Measurements from ENCODE around the gene DEPP1. TPM values are rescaled to one million over a fixed set of nuclear protein-coding genes. Genes with fewer than 3 reads are reported as not detected.

Gene DEPP1
- total and polyA plus RNA-seq, 10 of the 15 experiments (the other 5 are each of a cell fraction or from before 2014, with no cell fraction given) = 1.7 to 12.1 (median 7.3) TPM

GRCh38 chr10:44931621-44932516 lies 46.7 kb downstream of the DEPP1 start (continued):
- TF ChIP-seq MTA2 (IDR thresholded peaks at IDR 0.05; ENCODE audit: low read depth) (no peak), EP300 (IDR thresholded peaks at IDR 0.05; ENCODE audit: borderline replicate concordance in 1 of 2, control insufficient read depth in 1 of 2, low read depth in 2 of 2, low read length in 2 of 2) (no peak), BHLHE40 (IDR thresholded peaks at IDR 0.05; ENCODE audit: borderline replicate concordance in 1 of 2, low read depth in 2 of 2, low read length in 1 of 2) (no peak), RCOR1 (conservative IDR thresholded peaks at IDR 0.05; ENCODE audit: low read depth, low read length) (no peak)

- SMC1A ChIA-PET (ENCODE audit: uncharacterized antibody, unreplicated experiment) = interaction anchor here (2.1 to 4.1 kb wide), 3 partner anchors 43 to 64 kb away, joined by 10 to 40 read pairs (median 36); partner anchors contain the start of gene DEPP1
Observed at GRCh38 chr10:44930904-44931620, 47.5 kb downstream of the DEPP1 start.

More at GRCh38 chr10:44930904-44931620, 47.5 kb downstream of the DEPP1 start:
- H3K79me2 ChIP-seq (ENCODE audit: control insufficient read depth, insufficient read depth, low read length) = no peaks in the 10 kb centered on the region
- BruUV-seq (replicated peaks) = no TSS peak
- H2AFZ ChIP-seq (ENCODE audit: control insufficient read depth, low read depth, low read length) = no peak overlapping the region
- H3K36me3 ChIP-seq (ENCODE audit: control insufficient read depth in 2 of 2, insufficient read depth in 2 of 2, low read length in 1 of 2) = no peaks in the 10 kb centered on the region
- no peak overlapping the region for H3K4me3 ChIP-seq
- no peaks in the 10 kb centered on the region for H3K9me3 ChIP-seq (replicated peaks; ENCODE audit: control insufficient read depth, insufficient read depth, low read length)
- ATAC-seq (no peak), FAIRE-seq (no peak), DNase-seq (ENCODE audit: low read depth, low spot score) (no peak)
- H3K9ac ChIP-seq (ENCODE audit: control insufficient read depth, insufficient read depth, low read length) = no peak overlapping the region
- H4K20me1 ChIP-seq (ENCODE audit: control insufficient read depth, insufficient read depth) = no peaks in the 10 kb centered on the region
- RAD21 ChIA-PET (ENCODE audit: unreplicated experiment) = interaction anchor here (2.1 to 5.3 kb wide), 3 partner anchors 17 to 46 kb away, joined by 34 to 62 read pairs (median 38); partner anchors contain the start of gene DEPP1
- intact Hi-C loops (cut with micrococcal nuclease; ENCODE audit: unreplicated experiment) (loop anchor here (5.0 kb wide), 1 partner anchor 301 kb away; no protein-coding TSS in a partner anchor), in situ Hi-C loops (cut with MboI) (loop anchor here (5.0 kb wide), 1 partner anchor 46 kb away; the partner anchor contains the start of gene DEPP1)
- H3K27me3 ChIP-seq (replicated peaks in 1 of 2; ENCODE audit: control insufficient read depth in 2 of 2, insufficient read depth in 2 of 2, low read length in 1 of 2) = no peaks in the 10 kb centered on the region
- no peak for TF ChIP-seq NBN (IDR thresholded peaks at IDR 0.05)
- peak; percentile 32; the same call in 1 of the 2 replicates for TF ChIP-seq SPI1 (IDR thresholded peaks at IDR 0.05; ENCODE audit: borderline replicate concordance, insufficient read depth, low read depth, low read length)
- H3K27ac ChIP-seq (ENCODE audit: control insufficient read depth, insufficient read depth) = no peak overlapping the region
- H3K4me2 ChIP-seq (ENCODE audit: control insufficient read depth, insufficient read depth) = no peak overlapping the region
- 25% methylated on average over 4 of the region's 4 CpGs for WGBS (ENCODE audit: insufficient coverage, insufficient replicate concordance, low lambda C conversion rate, missing lambda C conversion rate)
- POLR2A ChIA-PET = no interaction called here
- CTCF ChIA-PET = interaction anchor here (1.2 to 8.0 kb wide), 6 partner anchors 20 to 303 kb away, joined by 3 to 181 read pairs (median 34); partner anchors contain the start of gene DEPP1
- peaks cover 8% of the 10 kb centered on the region for H3K4me1 ChIP-seq (ENCODE audit: control insufficient read depth, insufficient read depth, low read length)
